Choroid plexus epithelial cell (primary cell): Measurements from ENCODE around the gene MYL7.

ENCODE experiments used
- DNase-seq: peaks from one replicate; pipeline ENCODE4 v3.0.0-alpha.2; 2010; ENCODE audit warnings: low read depth
- H3K4me3 ChIP-seq: 2 replicates; pipeline ENCODE4 v1.5.1; 2011; ENCODE audit warnings: low read depth, mild to moderate bottlenecking, control low read depth, low read length, moderate library complexity
- TF ChIP-seq, protein P1 (sequence below): conservative IDR thresholded peaks from 2 replicates; pipeline ENCODE4 v1.5.1; 2011; ENCODE audit warnings: low read depth, mild to moderate bottlenecking, control low read depth, inconsistent platforms, low read length, moderate library complexity

Gene MYL7

GRCh38 chr7:44148166-44148565 lies 7.0 kb upstream of the MYL7 start:
- no peak overlapping the region for H3K4me3 ChIP-seq
- no peak for DNase-seq
- TF ChIP-seq, protein P1, sequence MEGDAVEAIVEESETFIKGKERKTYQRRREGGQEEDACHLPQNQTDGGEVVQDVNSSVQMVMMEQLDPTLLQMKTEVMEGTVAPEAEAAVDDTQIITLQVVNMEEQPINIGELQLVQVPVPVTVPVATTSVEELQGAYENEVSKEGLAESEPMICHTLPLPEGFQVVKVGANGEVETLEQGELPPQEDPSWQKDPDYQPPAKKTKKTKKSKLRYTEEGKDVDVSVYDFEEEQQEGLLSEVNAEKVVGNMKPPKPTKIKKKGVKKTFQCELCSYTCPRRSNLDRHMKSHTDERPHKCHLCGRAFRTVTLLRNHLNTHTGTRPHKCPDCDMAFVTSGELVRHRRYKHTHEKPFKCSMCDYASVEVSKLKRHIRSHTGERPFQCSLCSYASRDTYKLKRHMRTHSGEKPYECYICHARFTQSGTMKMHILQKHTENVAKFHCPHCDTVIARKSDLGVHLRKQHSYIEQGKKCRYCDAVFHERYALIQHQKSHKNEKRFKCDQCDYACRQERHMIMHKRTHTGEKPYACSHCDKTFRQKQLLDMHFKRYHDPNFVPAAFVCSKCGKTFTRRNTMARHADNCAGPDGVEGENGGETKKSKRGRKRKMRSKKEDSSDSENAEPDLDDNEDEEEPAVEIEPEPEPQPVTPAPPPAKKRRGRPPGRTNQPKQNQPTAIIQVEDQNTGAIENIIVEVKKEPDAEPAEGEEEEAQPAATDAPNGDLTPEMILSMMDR: no peak

DNA sequence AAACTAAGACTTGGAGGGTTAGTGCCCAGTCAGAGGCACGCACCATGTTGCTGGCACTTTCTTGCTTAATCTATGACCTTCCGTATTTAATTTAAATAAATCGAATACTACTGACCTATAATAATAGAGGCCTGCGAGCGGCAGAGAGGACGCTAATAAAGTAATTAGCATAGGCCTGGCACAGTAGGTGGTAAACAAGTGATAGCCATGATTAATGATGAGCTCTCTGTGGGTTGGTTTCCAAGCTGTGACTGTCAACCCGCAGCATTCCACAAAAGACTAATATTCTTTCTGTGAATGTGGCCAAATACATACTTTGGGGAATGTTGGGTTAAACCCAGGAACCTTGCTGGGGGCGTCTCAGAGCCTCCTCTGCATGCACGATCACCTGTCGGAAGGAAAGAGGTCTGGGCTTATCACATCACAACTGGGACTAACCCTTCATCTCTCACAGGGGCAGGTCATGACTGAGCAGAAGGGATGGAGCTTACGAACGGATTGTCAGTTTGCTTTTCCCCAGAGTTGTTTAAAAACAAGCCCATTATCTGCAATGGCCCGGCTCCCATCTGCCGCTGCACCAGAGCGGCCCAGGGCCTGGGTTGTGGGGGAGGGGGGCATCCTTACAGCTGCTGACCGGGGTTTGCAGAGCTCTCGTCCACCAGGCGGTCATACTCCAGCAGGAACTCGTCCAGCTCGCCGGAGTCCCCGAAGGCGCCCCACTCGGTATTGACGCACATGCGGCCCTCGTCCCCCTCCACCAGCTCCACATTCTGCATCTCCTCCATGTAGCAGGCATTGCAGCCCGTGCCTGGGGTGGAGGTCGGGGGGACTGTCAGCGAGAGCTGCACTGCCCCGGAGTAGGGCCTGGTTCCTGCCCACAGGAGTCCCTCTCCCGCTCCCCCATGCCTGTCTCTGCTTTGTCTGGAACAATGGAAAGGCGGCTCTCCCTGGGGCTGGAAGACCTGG lies 6.2 kb upstream of the MYL7 start:
- no peak overlapping the region for H3K4me3 ChIP-seq
- no peak for DNase-seq
- TF ChIP-seq, protein P1: no peak

DNA sequence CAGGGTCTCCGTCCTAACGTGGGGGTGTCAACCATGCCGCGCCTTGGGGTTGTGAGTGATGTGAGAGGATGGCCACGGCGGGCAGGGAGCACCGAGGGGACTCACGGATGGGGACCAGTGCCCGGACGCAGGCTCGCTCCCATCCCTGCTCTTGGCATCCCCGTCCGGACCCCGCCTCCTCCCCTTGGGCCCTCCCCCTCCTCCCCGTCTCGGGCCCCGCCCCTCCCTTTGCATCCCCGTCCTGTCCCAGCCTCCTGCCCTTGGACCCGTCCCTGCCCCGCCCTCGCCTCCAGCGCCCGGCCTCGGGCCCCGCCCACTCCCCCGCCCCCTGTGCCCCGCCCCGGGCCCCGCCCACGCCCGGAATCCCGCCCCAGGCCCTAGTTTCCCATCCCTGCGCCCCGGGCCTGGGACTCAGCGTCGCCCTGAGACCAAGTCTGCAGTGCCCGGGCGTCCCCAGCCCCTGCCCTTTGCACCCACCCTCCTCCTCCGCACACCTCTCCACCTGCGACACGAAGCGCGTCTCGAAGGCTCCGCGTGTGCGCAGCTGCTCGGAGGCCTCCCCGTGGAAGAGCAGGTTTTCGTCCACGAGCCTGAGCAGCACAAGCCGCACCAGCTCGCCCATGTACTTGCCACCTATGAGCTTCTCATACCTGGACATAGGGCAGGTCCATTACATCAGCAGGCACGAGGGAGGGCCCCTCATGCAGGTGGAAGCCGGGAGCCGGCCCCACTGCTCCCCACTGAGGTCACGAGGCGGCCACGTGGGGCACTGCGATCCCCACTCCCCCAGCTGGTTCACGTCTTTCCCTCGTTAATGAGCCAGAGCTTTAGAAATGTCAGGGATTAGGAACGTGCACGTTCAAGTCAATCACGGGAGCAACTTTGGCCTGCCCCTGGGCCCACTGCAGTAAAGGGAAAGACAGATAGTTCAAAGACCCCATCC lies 5.1 kb upstream of the MYL7 start:
- peak; percentile 53 for DNase-seq
- TF ChIP-seq, protein P1: no peak

GRCh38 chr7:44145479-44145968 lies 4.4 kb upstream of the MYL7 start:
- H3K4me3 ChIP-seq: peak overlapping the region; percentile 41
- peak; percentile 26 for DNase-seq
- TF ChIP-seq, protein P1: no peak

More for the DNA sequence above, 5.1 kb upstream of the MYL7 start:
- H3K4me3 ChIP-seq: peak overlapping the region; percentile 41

- TF ChIP-seq, protein P1: no peak
- DNase-seq: no peak
- peak overlapping the region; percentile 41 for H3K4me3 ChIP-seq
These were observed 3.9 kb upstream of the MYL7 start for GRCh38 chr7:44144968-44145478.

- TF ChIP-seq, protein P1: no peak
- no peak for DNase-seq
- no peak overlapping the region for H3K4me3 ChIP-seq
These were observed 3.4 kb upstream of the MYL7 start for GRCh38 chr7:44144426-44144967.
